SK-N-SH (cell line): Measurements from ENCODE around the gene COL25A1.

Source experiments
- CHD2 ChIP-seq: fragments of 150-350 bp; IDR thresholded peaks from 2 replicates; pipeline ENCODE4 v1.6.1; 2018; ENCODE audit warnings: low read length; ENCODE audit not compliant: partially characterized antibody
- CTCF ChIP-seq: fragments of 200-600 bp; sonication (generic); IDR thresholded peaks from 2 replicates; pipeline ENCODE4 v1.6.1; 2017; ENCODE audit warnings: antibody characterized with exemption, mild to moderate bottlenecking, moderate library complexity
- EP300 ChIP-seq, 2 experiments: IDR thresholded peaks; 2 replicates each; pipeline versions ENCODE4 v1.4.0 to v1.6.1; 2012; ENCODE audit warnings: borderline replicate concordance in 1 of 2, low read depth in 1 of 2, low read length in 1 of 2
- EZH2phosphoT487 ChIP-seq: fragments of 200-600 bp; sonication (generic); IDR thresholded peaks from 2 replicates; pipeline ENCODE4 v1.6.1; 2017; ENCODE audit warnings: low read depth, mixed run types, mild to moderate bottlenecking, antibody characterized with exemption, moderate library complexity, borderline replicate concordance
- NFIC ChIP-seq: IDR thresholded peaks from 2 replicates; pipeline ENCODE4 v1.4.0; 2012; ENCODE audit warnings: borderline replicate concordance
- RAD21 ChIP-seq: IDR thresholded peaks from 2 replicates; pipeline ENCODE4 v1.6.1; 2012; ENCODE audit warnings: mild to moderate bottlenecking, low read length
- RCOR1 ChIP-seq: fragments of 150-350 bp; IDR thresholded peaks from 2 replicates; pipeline ENCODE4 v1.6.1; 2017; ENCODE audit warnings: antibody characterized with exemption, low read length
- REST ChIP-seq: IDR thresholded peaks from 2 replicates; pipeline ENCODE4 v1.6.1; 2012; ENCODE audit warnings: mild to moderate bottlenecking, low read depth, low read length, moderate library complexity
- RXRA ChIP-seq: IDR thresholded peaks from 2 replicates; pipeline ENCODE4 v1.4.0; 2012; ENCODE audit warnings: low read depth, mild to moderate bottlenecking, borderline replicate concordance
- USF1 ChIP-seq: IDR thresholded peaks from 2 replicates; pipeline ENCODE4 v1.4.0; 2012; ENCODE audit warnings: low read depth, borderline replicate concordance
- USF2 ChIP-seq: fragments of 150-350 bp; IDR thresholded peaks from 2 replicates; pipeline ENCODE4 v1.6.1; 2017; ENCODE audit warnings: antibody characterized with exemption, low read length, low read depth, borderline replicate concordance
- YY1 ChIP-seq: IDR thresholded peaks from 2 replicates; pipeline ENCODE4 v1.4.0; 2012; ENCODE audit warnings: low read depth, mild to moderate bottlenecking

GRCh38 chr4:108787106-108787505 lies 515.4 kb downstream of the COL25A1 start:
- TF ChIP-seq USF2 (no peak), NFIC (no peak), USF1 (no peak), RAD21 (no peak), EZH2phosphoT487 (no peak), YY1 (no peak), CTCF (no peak), EP300 (IDR thresholded peaks at IDR 0.05; ENCODE audit: borderline replicate concordance in 1 of 2, low read depth in 1 of 2, low read length in 1 of 2) (no peak), CHD2 (no peak), RXRA (no peak), RCOR1 (no peak), REST (no peak)
